Activated naive CD8-positive, alpha-beta T cell treated with anti-CD3 and anti-CD28 coated beads, Interleukin-2, amount 10 ng/mL, durations not matched to agents 7 days and 5 days (primary cell): Measurements from ENCODE around the gene IRX4. TPM values are rescaled to one million over a fixed set of nuclear protein-coding genes. Genes with fewer than 3 reads are reported as not detected.

Source experiments
- ATAC-seq: fragments of 150-1000 bp; cut with Tn5 transposase; one replicate; pipeline ENCODE4 v1.10.0; 2021; ENCODE audit warnings: low read depth, moderate library complexity
- POLR2A ChIA-PET: fragments of 350-600 bp; sonication (Branson Sonifier 250); formaldehyde crosslinking; loops from one replicate; lab custom pipeline; 2021; ENCODE audit warnings: antibody characterized with exemption; lab: Charles Lee
- DNase-seq: peaks from one replicate; pipeline ENCODE4 v3.0.0; 2021
- H3K27ac Mint-ChIP-seq: one replicate; pipeline ENCODE4 v1.8.0; 2022; ENCODE audit warnings: mild to moderate bottlenecking, mixed read lengths
- H3K27me3 Mint-ChIP-seq: one replicate; pipeline ENCODE4 v1.8.0; 2022; ENCODE audit warnings: mild to moderate bottlenecking, moderate library complexity, mixed read lengths
- H3K36me3 Mint-ChIP-seq: one replicate; pipeline ENCODE4 v1.8.0; 2021; ENCODE audit warnings: mild to moderate bottlenecking, mixed read lengths
- H3K4me1 Mint-ChIP-seq: one replicate; pipeline ENCODE4 v1.8.0; 2021; ENCODE audit warnings: mixed read lengths
- H3K4me3 Mint-ChIP-seq: one replicate; pipeline ENCODE4 v1.8.0; 2022; ENCODE audit warnings: mild to moderate bottlenecking, moderate library complexity, mixed read lengths
- H3K9me3 Mint-ChIP-seq: one replicate; pipeline ENCODE4 v1.8.0; 2021; ENCODE audit warnings: mixed read lengths
- total RNA-seq, 2 experiments: library from RNA; stranded (reverse); gene quantifications; one replicate each; pipeline ENCODE4 v1.2.3, GENCODE V29; 2021

Gene IRX4
- total RNA-seq, 2 experiments from 2014 or later = not detected

- POLR2A ChIA-PET = no interaction called here
- ATAC-seq = no peak
- H3K4me3 Mint-ChIP-seq = no peak overlapping the region
- H3K27ac Mint-ChIP-seq = no peak overlapping the region
- peak; percentile 45 for DNase-seq
- peaks cover 3% of the 10 kb centered on the region for H3K36me3 Mint-ChIP-seq
- peaks cover 60% of the 10 kb centered on the region for H3K27me3 Mint-ChIP-seq
- H3K9me3 Mint-ChIP-seq = peaks cover 2% of the 10 kb centered on the region
- peaks cover 5% of the 10 kb centered on the region for H3K4me1 Mint-ChIP-seq
These were observed 597 bp upstream of the IRX4 start for GRCh38 chr5:1883120-1883924.

GRCh38 chr5:1881731-1882336 is 891 bp downstream of the IRX4 start:
- Mint-ChIP-seq H3K9me3 (peaks cover 2% of the 10 kb centered on the region), H3K27ac (no peak overlapping the region), H3K27me3 (peaks cover 64% of the 10 kb centered on the region), H3K4me3 (no peak overlapping the region), H3K4me1 (peaks cover 5% of the 10 kb centered on the region), H3K36me3 (peaks cover 3% of the 10 kb centered on the region)
- ATAC-seq (no peak), DNase-seq (no peak)
- POLR2A ChIA-PET = no interaction called here

- H3K36me3 Mint-ChIP-seq = peaks cover 3% of the 10 kb centered on the region
- H3K27me3 Mint-ChIP-seq = peaks cover 65% of the 10 kb centered on the region
- no peak overlapping the region for H3K4me3 Mint-ChIP-seq
- POLR2A ChIA-PET = no interaction called here
- H3K27ac Mint-ChIP-seq = no peak overlapping the region
- ATAC-seq (no peak), DNase-seq (no peak)
- H3K4me1 Mint-ChIP-seq = peaks cover 5% of the 10 kb centered on the region
- H3K9me3 Mint-ChIP-seq = peaks cover 2% of the 10 kb centered on the region
These were observed 1.6 kb downstream of the IRX4 start for GRCh38 chr5:1881098-1881572.

- POLR2A ChIA-PET = no interaction called here
- H3K36me3 Mint-ChIP-seq = peaks cover 3% of the 10 kb centered on the region
- peaks cover 2% of the 10 kb centered on the region for H3K9me3 Mint-ChIP-seq
- no peak overlapping the region for H3K27ac Mint-ChIP-seq
- H3K4me3 Mint-ChIP-seq = no peak overlapping the region
- DNase-seq (no peak), ATAC-seq (no peak)
- H3K4me1 Mint-ChIP-seq = peaks cover 8% of the 10 kb centered on the region
- peaks cover 66% of the 10 kb centered on the region for H3K27me3 Mint-ChIP-seq
These were observed 2.2 kb downstream of the IRX4 start for GRCh38 chr5:1880377-1881025.

- peak overlapping the region; percentile 42 for H3K27ac Mint-ChIP-seq
- DNase-seq = no peak
- peaks cover 66% of the 10 kb centered on the region for H3K27me3 Mint-ChIP-seq
- H3K4me3 Mint-ChIP-seq = peak overlapping the region; percentile 42
- peaks cover 8% of the 10 kb centered on the region for H3K4me1 Mint-ChIP-seq
- peaks cover 2% of the 10 kb centered on the region for H3K9me3 Mint-ChIP-seq
- POLR2A ChIA-PET = no interaction called here
- H3K36me3 Mint-ChIP-seq = peaks cover 3% of the 10 kb centered on the region
- ATAC-seq = no peak
These were observed 3.1 kb downstream of the IRX4 start for GRCh38 chr5:1879292-1880263.

GRCh38 chr5:1878050-1878849 is 4.5 kb downstream of the IRX4 start:
- Mint-ChIP-seq H3K36me3 (peaks cover 3% of the 10 kb centered on the region), H3K9me3 (peaks cover 2% of the 10 kb centered on the region), H3K27ac (no peak overlapping the region), H3K27me3 (peaks cover 71% of the 10 kb centered on the region), H3K4me1 (peaks cover 4% of the 10 kb centered on the region), H3K4me3 (no peak overlapping the region)
- DNase-seq (no peak), ATAC-seq (no peak)
- POLR2A ChIA-PET = interaction anchor here (0.7 kb wide), 1 partner anchor 225 kb away, joined by 3 read pairs; no protein-coding TSS in a partner anchor

- Mint-ChIP-seq H3K27ac (no peak overlapping the region), H3K4me3 (no peak overlapping the region), H3K9me3 (peaks cover 2% of the 10 kb centered on the region), H3K27me3 (peaks cover 77% of the 10 kb centered on the region), H3K4me1 (peaks cover 4% of the 10 kb centered on the region), H3K36me3 (peaks cover 3% of the 10 kb centered on the region)
- no peak for ATAC-seq
- POLR2A ChIA-PET = no interaction called here
- no peak for DNase-seq
These were observed 5.3 kb downstream of the IRX4 start for GRCh38 chr5:1877103-1878049.

- no peak for ATAC-seq
- no peak overlapping the region for H3K4me3 Mint-ChIP-seq
- H3K36me3 Mint-ChIP-seq = peaks cover 3% of the 10 kb centered on the region
- H3K9me3 Mint-ChIP-seq = peaks cover 2% of the 10 kb centered on the region
- H3K27me3 Mint-ChIP-seq = peaks cover 77% of the 10 kb centered on the region
- H3K4me1 Mint-ChIP-seq = peaks cover 4% of the 10 kb centered on the region
- POLR2A ChIA-PET = no interaction called here
- no peak overlapping the region for H3K27ac Mint-ChIP-seq
- DNase-seq = peak; percentile 49
These were observed 6.1 kb downstream of the IRX4 start for GRCh38 chr5:1876660-1877064.

GRCh38 chr5:1875843-1876659 is 6.7 kb downstream of the IRX4 start:
- H3K4me3 Mint-ChIP-seq = no peak overlapping the region

GRCh38 chr5:1875281-1875842 is 7.4 kb downstream of the IRX4 start:
- Mint-ChIP-seq H3K9me3 (peaks cover 2% of the 10 kb centered on the region), H3K4me1 (peaks cover 3% of the 10 kb centered on the region), H3K27me3 (peaks cover 64% of the 10 kb centered on the region), H3K36me3 (peaks cover 3% of the 10 kb centered on the region), H3K4me3 (no peak overlapping the region), H3K27ac (no peak overlapping the region)
- ATAC-seq (no peak), DNase-seq (no peak)
- POLR2A ChIA-PET = no interaction called here

More at GRCh38 chr5:1875843-1876659, 6.7 kb downstream of the IRX4 start:
- Mint-ChIP-seq H3K9me3 (peaks cover 2% of the 10 kb centered on the region), H3K27me3 (peaks cover 70% of the 10 kb centered on the region), H3K27ac (no peak overlapping the region), H3K4me1 (peaks cover 3% of the 10 kb centered on the region), H3K36me3 (peaks cover 3% of the 10 kb centered on the region)
- ATAC-seq (no peak), DNase-seq (no peak)
- POLR2A ChIA-PET = no interaction called here
